AG10803 (cell line): ENCODE data around the gene DUXA.
"Not testable (repeated sequence)": the region's sequence is repeated elsewhere in the genome, so short reads cannot be mapped to it uniquely, and the experiment has no call there.

Source experiments
- DNase-seq: peaks from one replicate; pipeline ENCODE4 v3.0.0; 2010; ENCODE audit warnings: low read depth
- H3K4me3 ChIP-seq: 2 replicates; pipeline ENCODE4 v1.5.1; 2011; ENCODE audit warnings: mild to moderate bottlenecking, low read length, control low read depth
- TF ChIP-seq, protein P1 (sequence below): conservative IDR thresholded peaks from 2 replicates; pipeline ENCODE4 v1.5.1; 2011; ENCODE audit warnings: mild to moderate bottlenecking, low read length, control low read depth, inconsistent platforms

The DUXA gene

DNA sequence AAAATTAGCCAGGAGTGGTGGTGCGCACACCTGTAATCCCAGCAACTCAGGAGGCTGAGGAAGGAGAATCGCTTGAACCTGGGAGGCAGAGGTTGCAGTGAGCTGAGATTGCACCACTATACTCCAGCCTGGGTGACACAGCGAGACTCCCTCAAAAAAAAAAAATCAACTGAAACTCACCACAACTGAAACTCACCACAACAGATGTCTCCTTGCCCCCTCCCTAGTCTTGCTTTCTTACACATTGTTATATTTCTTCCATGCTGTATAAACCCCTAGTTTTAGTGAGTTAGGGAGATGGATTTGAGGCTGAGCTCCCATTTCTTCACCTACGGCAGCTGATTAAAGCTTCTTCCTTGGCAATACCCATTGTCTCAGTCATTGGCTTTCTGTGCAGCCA lies 25.6 kb downstream of the DUXA start:
- DNase-seq, result no peak

DNA sequence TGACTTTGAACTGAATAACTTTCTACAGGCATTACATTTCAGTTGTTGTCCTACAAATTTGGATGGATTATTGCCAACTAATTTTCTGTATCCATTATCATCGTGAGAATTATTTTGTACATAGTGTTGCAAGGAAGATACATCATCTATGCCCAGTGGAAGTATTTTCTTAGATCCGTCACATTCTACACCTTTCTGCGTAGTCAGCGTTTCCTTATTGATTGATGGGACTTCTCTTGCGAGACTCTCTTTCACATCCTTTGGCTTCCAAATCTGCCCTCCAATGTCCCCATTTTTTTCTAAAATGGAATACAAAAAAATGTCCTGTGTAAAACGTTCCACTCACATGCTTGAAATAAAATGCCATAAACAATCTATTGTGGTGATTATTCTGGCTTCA lies 31.5 kb downstream of the DUXA start:
- TF ChIP-seq, protein P1, sequence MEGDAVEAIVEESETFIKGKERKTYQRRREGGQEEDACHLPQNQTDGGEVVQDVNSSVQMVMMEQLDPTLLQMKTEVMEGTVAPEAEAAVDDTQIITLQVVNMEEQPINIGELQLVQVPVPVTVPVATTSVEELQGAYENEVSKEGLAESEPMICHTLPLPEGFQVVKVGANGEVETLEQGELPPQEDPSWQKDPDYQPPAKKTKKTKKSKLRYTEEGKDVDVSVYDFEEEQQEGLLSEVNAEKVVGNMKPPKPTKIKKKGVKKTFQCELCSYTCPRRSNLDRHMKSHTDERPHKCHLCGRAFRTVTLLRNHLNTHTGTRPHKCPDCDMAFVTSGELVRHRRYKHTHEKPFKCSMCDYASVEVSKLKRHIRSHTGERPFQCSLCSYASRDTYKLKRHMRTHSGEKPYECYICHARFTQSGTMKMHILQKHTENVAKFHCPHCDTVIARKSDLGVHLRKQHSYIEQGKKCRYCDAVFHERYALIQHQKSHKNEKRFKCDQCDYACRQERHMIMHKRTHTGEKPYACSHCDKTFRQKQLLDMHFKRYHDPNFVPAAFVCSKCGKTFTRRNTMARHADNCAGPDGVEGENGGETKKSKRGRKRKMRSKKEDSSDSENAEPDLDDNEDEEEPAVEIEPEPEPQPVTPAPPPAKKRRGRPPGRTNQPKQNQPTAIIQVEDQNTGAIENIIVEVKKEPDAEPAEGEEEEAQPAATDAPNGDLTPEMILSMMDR, result no peak
- DNase-seq, result no peak
- no peak overlapping the region for H3K4me3 ChIP-seq

More for the DNA sequence above, 25.6 kb downstream of the DUXA start:
- TF ChIP-seq, protein P1, result no peak
- no peak overlapping the region for H3K4me3 ChIP-seq

DNA sequence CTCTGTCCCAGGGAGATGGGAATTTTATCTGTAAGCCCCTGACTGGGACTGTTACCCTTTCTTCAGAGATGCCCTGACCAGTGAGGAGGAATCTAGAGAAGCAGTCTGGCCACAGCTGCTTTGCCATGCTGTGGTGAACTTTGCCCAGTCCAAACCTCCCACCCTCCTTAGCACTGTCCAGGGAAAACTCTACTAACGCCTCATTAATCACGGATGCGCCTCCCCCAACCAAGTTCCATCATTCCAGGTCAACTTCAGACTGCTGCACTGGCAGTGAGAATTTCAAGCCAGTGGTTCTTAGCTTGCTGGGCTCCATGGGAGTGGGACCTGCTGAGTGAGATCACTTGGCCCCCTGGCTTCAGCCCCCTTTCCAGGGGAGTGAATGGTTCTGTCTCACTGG lies 39.9 kb downstream of the DUXA start:
- not testable (repeated sequence) for DNase-seq, H3K4me3 ChIP-seq

DNA sequence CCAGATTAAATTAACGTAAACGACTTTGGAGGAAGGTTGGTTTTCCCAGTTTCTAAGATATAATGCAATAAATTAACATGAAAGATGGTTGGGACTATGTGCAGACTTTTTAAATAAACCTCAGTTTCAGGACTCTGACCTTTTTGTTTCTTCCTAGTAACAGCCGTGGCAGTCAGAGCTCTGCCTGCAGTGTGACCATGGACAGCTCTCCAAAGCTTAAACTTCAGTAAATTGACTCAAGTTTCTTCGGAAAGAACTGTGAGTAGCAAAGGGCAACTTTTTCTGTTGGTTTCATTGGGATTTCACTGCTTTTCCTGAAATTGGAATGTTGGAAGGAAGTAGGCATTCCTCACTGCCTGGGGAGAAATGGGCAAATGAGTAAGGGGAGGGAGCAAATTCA lies 43.4 kb downstream of the DUXA start:
- no peak overlapping the region for H3K4me3 ChIP-seq
- no peak for DNase-seq
- TF ChIP-seq, protein P1, result no peak

DNA sequence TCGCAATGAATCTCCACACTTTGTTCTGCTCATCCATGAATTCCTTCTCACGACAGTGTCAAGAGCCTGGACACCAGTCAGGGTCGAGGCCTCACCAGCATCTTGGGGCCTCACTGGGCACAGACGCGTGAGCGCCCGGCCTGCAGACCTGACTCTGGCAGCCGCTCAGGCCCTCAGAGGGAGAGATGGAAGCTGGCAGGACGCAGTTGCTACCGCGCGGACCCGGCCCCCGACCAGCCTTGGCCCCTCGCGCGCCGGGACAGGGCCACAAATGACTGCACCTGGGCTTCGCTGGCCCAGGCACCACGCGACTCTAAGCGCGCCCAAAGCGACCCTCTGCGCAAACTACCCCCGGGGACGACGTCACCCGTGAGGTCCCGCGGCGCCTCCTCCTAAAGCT lies 48.4 kb downstream of the DUXA start:
- no peak overlapping the region for H3K4me3 ChIP-seq
- TF ChIP-seq, protein P1, result no peak

DNA sequence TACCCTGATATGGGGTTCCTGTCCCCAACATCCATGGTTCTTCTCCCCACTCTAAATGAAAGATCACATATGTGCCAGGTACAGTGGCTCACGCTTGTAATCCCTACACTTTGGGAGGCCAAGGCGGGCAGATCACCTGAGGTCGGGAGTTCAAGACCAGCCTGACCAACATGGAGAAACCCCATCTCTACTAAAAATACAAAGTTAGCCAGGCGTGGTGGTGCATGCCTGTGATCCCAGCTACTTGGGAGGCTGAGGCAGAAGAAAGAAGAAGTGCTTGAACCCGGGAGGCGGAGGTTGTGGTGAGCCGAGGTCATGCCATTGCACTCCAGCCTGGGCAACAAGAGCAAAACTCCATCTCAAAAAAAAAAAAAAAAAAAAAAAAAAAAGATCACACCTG lies 53.8 kb downstream of the DUXA start:
- not testable (repeated sequence) for H3K4me3 ChIP-seq, DNase-seq

More for the DNA sequence above, 48.4 kb downstream of the DUXA start:
- DNase-seq, result no peak

DNA sequence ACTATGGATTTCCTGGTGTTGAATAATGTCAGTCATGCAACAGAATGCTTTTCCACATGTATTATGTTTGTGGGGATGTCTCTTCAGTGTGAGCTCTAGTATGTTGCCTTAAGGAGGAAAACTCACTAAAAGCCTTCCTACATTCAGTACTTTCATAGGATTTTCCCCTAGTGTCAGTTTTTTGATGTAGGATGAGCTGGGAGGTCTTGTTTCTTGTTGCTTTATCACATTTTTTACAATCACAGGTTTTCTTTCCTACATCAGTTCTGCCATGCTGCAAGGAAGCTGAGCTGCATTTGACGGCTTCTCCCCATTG lies 56.0 kb downstream of the DUXA start:
- TF ChIP-seq, protein P1, result no peak
- no peak for DNase-seq
- H3K4me3 ChIP-seq, result no peak overlapping the region

DNA sequence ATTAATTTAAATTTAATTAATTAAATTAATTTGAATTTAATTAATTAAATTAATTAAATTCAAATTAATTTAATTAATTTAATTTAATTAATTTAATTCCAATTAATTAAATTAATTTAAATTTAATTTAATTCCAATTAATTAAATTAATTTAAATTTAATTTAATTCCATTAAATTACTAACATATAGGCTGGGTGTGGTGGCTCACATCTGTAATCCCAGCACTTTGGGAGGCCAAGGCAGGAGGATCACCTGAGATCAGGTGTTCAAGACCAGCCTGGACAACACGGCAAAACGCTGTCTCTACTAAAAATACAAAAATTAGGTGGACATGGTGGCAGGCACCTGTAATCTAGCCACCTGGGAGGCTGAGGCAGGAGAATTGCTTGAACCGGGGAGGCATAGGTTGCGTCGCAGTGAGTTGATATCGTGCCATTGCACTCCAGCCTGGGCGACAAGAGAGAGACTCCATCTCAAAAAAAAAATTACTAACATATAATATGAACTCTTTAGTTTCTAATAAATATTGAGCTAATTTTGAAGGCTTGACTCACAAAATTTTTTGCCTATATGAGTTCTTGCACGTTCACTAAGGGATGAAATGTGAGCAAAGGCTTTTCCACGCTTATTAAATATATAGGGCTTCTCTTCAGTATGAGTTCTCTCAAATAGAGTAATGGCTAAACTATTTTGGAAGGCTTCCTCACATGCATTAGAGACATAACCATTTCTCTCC lies 56.5 kb downstream of the DUXA start:
- DNase-seq, result no peak
- no peak overlapping the region for H3K4me3 ChIP-seq
- TF ChIP-seq, protein P1, result no peak
